RCC 7860 (cell line): Measurements from ENCODE around the gene CAND2.

ENCODE experiments used
- DNase-seq: peaks from one replicate; pipeline ENCODE4 v3.0.0-alpha.2; 2015; ENCODE audit warnings: low spot score
- FAIRE-seq: peaks from 2 replicates; lab custom pipeline; 2012; peaks lifted over from hg19 to GRCh38; lab: Jason Lieb, UNC

The CAND2 gene

DNA sequence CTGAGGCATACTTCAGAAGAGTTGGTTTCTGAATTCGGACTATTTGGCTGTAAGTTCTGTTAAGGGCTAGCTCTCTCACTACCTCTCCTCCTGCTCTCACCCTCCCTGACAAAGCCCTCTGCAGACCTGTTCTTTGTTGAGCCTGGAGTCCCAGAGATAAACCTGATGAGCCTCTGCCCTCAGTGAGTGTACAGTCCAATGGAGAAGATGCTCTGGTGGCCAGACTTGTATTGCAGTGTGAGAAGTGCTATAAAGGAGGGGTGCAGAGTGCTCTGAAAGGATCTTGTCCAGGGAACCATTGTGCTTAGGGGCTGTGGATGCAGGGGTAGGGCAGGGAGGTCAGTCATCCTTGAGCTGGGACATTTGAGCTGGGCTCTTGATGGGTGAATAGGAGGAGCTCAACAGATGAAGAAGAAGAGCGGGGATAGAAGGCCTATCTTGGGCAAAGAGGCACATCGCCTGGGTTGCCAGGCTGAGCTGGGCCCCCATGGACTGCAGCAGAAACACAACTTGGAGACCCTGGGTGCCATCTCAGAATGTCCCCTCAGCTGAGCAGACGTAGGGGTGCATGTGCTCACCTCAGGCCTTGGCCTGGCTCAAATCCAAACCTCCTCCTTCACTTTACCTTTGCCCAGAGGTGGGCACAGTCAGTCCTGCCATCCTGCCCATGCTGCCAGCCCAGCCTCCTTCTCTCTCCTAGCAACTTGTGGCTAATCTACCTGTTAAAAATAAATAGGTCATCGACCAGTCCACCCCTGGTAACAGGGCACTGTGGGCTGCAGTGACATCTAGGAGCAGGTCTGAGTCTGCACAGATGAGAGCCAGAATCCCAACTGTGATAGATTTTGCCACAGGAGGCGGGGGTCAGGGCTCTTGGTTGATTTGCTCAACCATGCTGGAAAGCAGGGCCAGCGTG, 3.3 kb downstream of the CAND2 start:
- no peak for DNase-seq
- no peak for FAIRE-seq

DNA sequence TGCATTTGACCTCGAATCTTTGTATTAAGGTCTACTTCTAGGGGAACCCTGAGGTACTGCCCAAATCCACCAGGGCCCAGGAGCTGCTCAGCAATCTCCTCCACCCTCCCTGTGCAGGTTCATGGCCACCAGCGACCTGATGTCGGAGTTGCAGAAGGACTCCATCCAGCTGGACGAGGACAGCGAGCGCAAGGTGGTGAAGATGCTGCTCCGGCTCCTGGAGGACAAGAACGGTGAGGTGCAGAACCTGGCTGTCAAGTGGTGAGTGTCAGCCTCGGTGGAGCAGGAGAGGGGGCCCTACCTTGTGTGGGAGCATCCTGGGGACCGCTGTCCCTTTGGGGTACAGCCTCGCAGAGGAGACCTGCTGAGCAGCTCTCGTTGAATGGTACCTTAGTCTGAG, 6.9 kb downstream of the CAND2 start:
- FAIRE-seq (no peak), DNase-seq (no peak)

DNA sequence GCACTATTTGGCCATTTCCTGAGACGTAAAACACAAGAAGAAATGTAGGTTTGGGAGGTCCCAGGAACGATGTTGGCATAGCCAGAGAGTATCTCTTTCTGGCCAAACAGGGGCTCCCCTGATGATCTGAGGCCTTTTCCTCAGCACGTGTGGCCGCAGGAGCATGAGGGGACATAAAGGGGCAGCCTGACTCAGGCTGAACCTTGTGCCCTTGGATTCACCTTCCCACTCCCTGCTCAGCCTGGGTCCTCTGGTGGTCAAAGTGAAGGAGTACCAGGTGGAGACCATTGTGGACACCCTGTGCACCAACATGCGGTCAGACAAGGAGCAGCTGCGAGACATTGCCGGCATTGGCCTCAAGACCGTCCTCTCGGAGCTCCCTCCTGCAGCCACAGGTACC, 10.6 kb downstream of the CAND2 start:
- FAIRE-seq, result no peak
- no peak for DNase-seq

DNA sequence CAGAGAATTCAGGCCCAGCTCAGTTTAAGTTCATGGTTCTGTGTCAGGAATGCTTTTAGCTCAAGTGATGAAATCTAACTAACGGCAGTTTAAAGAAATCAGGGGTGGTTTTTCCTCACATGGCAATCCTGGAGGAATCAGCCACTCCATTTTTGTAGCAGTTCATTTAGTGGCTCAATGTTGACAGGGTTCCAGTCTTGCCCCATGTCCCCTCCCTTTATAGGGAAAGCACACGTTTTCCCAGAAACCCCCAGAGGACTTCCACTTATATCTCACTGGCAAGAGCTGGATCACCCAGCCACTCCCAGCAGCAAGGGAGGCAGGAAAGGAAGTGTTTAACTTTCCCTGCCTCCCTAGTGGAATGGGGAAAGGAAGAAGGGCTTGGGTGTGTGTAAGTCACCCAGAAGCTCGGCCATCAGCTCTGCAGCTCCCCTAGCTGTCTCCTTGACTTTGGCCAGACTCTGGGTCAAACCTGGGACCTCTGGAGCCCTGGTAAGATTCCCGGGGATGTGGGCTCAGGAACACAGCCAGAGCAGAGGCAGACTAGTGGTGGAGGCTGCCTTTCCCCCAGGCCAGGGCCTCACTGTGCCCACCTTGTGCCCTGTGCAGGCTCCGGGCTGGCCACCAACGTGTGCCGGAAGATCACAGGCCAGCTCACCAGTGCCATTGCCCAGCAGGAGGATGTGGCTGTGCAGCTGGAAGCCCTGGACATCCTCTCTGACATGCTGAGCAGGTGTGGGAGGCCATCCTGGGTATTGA, 11.3 kb downstream of the CAND2 start:
- DNase-seq (no peak), FAIRE-seq (no peak)

DNA sequence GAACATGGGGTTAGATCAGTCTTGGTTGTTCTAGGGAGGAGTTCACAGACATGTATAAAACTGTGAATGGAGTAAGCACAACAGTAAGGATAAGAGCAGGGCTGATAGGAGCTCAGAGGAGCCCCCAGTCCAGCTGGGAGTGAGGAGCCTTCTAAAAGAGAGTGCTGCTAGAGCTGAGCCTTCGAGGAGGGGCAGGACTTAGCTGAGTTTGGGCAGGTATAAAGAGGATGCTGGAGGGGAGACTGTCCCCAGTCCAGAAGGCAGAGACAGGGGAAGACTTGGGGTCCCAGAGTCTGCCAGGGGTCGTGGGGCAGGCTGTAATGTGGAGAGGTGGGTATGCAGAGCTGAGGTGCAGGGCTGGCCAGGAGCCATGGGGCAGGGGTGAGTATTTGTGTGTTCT, 12.1 kb downstream of the CAND2 start:
- no peak for FAIRE-seq
- DNase-seq, result no peak

DNA sequence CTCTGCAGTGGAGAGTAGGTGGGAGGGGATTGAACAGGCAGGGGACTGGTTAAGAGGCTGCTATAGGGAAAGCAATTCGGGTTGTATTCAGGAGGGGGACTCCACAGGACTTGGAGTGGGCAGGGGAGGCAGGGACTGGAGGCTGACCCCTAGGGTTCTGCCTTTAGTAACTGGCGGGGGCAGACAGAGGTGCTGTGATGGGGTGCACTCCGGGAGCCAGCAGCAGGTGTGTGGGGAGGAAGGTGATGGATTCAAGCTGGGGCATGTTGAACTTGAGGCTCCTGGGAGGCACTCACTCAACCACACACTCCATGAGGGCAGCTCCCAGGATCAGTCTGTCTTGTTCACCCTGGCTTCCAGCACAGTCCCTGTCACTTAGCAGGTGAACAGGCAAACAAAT, 12.5 kb downstream of the CAND2 start:
- FAIRE-seq (no peak), DNase-seq (no peak)

DNA sequence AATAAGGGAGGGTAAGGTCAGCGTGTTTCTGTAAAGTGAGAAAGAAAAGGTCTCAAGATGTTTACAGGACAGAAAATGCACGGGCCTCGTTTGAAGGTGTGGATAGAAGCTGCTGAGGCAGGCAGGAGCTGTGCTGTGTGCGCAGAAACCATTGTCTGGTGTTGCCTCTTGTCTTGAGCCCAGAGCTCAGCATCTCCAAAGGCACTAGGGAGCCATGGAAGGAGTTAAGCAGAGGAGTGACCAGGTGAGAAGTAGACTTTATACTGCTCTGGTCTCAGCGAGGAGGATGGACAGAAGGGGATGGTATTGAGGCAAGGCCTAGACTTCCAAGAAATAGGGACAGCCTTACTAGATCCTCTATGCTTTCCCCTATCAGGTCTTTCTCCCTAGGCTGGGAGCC, 13.0 kb downstream of the CAND2 start:
- FAIRE-seq, result no peak
- no peak for DNase-seq

DNA sequence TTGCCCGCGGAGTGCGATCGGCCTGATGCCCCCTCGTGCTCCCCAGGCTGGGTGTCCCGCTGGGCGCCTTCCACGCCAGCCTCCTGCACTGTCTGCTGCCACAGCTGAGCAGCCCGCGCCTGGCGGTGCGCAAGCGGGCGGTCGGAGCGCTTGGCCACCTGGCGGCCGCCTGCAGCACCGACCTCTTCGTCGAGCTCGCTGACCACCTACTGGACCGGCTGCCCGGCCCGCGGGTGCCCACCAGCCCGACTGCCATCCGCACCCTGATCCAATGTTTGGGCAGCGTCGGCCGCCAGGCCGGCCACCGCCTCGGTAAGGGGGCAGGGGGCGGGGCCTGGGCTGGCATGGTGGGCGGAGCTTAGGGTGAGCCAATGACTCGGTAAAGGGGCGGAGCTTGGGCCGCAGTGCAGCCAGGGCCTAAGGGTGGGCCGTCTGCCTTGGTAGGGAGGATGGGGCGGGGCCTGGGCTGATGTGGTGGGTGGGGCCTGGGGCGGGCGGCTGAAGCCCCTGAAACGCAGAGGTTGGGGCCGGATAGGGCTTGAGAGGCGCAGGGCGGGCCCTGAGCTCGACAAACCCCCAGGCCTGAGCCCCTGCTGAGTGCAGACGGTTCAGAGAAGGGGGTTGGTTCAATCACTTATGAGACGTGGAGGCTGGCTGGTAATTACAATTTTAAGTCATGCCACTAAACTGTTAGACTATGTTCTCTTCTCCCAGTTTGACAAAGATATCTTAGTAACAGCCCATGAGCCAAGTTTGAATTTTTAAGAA, 13.7 kb downstream of the CAND2 start:
- FAIRE-seq (no peak), DNase-seq (peak; percentile 55)

DNA sequence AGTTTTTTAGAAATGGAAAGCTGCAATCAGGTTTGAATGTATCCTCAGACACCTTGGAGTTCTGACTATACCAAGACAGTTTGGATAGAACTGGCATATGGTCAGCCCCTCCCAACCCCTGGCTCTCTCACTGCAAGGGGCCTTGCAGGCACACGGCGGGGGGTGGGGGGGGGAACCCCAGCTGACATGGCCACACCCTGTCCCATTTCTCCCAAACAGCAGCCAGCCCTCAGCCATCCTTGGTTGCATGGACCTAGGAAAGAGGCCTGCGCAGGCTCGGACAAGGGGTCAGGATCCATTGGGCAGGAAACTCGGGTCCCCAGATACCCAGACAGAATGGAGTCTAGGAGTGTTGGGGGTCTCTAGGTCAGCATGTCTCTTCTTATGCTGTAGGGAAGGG, 14.5 kb downstream of the CAND2 start:
- FAIRE-seq (no peak), DNase-seq (no peak)

DNA sequence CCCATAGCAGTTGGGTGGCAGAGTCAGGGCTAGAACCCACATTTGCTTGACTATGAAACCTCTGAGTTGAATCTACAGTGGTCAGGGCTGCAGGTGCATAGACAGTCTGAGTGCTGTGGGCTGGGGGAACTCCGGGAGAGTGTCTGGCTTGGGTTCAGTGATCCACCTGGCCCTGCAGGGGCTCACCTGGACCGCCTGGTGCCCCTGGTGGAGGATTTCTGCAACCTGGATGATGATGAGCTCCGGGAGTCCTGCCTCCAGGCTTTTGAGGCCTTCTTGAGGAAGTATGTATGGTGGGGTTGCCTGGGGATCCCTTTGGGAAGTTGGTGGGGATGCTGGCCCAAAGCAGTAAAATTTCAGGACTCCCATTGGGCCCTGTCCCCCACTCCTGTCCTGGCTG, 16.3 kb downstream of the CAND2 start:
- DNase-seq (no peak), FAIRE-seq (no peak)

DNA sequence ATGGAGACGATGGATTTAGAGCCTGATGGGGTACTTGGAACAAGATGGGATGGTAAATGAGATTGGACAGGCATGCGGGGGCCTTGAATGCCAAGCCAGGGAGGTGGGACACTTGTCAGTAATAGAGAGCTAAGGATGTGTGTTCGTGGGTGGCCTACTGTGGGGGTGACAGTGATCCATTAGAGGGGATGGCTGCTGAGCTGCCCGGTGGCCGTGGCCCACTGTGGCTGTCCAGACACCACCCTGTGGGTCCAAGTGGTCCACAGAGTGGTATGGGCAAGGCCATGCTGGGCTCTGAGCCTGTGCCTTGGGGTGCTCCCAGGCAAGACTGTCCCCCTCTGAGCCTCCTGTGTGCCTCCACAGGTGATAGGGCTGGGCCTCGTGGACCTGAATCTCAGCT, 17.5 kb downstream of the CAND2 start:
- DNase-seq, result no peak
- FAIRE-seq, result no peak

DNA sequence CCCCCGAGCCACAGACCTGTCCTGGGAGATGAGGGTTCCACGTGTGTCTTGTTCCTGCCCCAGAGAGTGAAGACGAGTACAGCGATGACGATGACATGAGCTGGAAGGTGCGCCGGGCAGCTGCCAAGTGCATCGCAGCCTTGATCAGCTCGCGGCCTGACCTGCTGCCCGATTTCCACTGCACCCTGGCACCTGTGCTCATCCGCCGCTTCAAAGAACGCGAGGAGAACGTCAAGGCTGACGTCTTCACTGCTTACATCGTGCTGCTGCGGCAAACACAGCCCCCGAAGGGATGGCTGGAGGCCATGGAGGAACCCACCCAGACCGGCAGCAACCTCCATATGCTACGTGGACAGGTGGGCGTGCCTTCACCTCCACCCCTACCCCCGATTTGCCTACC, 18.6 kb downstream of the CAND2 start:
- FAIRE-seq, result no peak

DNA sequence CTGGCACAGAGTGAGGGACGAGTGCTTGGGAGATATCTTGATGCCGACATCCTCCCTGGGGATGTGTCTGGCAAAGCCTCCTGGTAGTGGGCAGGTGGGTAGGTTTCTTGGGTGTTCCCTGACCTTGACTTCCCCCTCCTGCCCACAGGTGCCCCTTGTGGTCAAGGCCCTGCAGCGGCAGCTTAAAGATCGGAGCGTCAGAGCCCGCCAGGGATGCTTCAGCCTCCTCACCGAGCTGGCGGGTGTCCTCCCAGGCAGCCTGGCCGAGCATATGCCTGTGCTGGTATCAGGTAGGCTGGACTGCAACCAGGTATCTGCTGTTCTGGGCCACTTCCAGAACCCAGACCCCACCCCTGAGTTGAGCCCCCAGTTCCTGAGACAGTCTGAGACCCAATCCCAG, 19.2 kb downstream of the CAND2 start:
- DNase-seq (no peak), FAIRE-seq (no peak)

More for the DNA sequence above, 18.6 kb downstream of the CAND2 start:
- no peak for DNase-seq

DNA sequence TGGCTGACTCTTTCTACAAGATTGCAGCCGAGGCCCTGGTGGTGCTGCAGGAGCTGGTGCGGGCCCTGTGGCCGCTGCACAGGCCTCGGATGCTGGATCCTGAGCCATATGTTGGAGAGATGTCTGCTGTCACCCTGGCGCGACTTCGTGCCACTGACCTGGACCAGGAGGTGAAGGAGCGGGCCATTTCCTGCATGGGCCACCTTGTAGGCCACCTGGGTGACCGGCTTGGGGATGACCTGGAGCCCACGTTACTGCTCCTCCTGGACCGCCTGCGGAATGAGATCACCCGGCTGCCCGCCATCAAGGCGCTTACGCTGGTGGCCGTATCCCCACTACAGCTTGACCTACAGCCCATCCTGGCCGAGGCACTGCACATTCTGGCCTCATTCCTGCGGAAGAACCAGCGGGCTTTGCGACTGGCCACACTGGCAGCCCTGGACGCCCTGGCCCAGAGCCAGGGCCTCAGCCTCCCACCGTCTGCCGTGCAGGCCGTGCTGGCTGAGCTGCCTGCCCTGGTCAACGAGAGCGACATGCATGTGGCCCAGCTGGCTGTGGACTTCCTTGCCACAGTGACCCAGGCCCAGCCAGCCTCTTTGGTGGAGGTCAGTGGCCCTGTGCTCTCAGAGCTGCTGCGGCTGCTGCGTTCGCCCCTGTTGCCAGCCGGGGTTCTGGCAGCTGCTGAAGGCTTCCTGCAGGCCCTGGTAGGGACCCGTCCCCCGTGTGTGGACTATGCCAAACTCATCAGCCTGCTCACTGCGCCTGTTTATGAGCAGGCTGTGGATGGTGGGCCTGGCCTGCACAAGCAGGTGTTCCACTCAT, 20.3 kb downstream of the CAND2 start:
- DNase-seq (no peak), FAIRE-seq (no peak)

DNA sequence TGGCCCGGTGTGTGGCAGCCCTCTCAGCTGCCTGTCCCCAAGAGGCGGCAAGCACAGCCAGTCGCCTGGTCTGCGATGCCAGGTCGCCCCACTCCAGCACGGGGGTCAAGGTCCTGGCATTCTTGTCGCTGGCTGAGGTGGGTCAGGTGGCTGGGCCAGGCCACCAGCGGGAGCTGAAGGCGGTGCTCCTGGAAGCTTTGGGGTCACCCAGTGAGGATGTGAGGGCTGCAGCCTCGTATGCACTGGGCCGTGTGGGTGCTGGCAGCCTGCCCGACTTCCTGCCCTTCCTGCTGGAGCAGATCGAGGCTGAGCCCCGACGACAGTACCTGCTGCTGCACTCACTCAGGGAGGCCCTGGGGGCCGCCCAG, 20.8 kb downstream of the CAND2 start:
- FAIRE-seq, result no peak
- no peak for DNase-seq

DNA sequence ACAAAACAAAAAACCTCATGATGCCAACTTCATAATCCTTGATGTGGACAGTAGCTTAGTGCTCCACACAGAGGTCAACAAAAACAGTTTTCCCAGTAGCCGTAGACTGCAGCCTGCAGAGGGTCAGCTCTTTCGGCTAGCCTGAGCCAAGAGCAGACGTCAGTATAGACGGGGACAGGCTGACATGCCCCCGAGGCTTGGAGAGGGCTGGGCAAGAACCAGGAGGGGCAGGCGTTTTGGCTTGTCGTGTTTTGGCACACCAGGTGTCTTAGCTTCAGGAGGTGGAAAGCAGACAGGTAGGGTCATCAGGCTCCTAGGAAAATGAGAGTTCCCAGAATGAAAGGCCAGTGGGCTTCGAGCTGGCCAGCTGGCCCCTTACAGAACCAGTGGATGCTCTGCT, 21.8 kb downstream of the CAND2 start:
- FAIRE-seq, result no peak
- no peak for DNase-seq

DNA sequence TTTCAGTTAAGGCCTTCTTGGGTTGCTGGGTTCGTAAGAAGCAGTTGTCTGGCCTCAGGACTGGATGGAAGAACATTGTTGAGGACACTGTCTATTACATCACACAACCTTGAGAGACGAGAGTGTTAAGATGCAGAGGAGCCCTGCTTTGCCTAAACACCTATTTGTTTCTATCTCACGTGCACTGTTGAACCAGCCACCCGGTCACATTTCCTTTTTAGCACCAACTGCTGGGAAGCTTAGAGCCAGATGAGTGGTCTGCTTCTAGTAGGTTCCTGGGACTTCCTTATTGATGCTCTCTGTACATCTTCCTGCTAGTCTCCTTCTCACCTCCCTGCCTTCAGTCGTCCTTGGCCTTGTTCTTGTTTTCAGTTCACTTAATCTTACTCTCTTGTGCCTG, 22.3 kb downstream of the CAND2 start:
- DNase-seq (no peak), FAIRE-seq (no peak)

DNA sequence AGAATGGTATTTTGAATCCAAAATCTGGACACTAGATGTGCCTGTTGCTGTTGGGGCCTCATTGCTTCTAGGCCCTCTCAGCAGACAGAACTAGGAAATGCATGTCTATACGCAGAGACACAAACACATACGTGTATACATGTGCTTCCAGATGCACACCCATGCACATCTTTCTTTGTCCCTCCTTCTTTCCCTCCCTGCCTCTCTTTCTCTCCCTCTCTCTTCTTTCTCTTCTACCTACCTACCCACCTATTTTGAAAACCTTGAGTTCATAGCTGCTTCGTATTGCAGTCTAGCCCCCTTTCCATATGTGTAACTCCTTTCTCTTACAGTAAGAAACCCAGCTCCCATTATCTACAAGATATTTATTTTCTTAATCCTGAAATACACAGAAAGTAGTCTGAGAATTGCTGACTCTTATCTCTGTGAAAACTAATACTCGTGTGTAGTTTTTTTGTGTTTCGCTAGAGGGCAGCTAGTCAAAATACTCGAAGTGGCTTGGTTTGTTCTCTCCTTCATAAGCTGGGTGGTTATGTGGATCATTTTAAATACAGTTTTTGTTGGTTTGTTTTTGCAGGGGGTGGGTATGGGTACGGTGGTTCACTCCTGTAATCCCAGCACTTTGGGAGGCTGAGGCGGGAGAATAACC, 26.4 kb downstream of the CAND2 start:
- FAIRE-seq, result peak; percentile 29
- no peak for DNase-seq

DNA sequence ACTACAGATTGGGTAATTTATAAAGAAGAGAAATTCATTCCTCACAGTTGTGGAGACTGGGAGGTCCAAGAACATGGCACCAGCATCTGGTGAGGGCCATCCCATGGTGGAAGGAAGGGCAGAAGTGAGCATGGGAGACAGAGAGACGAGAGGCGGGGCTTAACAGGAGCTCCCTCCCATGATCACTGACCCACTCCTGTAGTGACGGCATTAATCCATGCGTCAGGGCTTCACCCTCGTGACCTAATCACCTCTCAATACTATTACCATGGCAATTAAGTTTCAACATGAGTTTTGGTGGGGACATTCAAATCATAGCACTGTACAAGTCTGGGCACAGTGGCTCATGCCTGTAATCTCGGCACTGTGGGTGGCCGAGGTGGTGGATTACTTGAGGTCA, 27.8 kb downstream of the CAND2 start:
- no peak for DNase-seq
- FAIRE-seq, result no peak

DNA sequence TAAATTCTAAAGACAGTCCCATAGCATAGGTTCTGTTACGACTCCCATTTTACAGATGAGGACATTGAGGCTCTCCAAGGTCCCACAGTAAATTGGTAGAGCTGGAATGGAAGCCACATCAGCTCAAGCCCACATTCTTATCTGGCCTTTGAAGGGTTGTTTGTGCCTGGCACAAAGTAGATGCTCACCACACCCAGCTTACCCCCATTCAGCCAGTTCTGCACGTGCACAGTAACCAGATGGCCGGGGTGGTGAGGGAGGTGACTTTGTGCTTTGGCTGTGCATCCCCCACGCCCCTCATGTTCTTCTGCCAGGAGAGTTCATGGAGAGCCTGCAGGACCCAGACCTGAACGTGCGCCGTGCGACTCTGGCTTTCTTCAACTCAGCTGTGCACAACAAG, 28.7 kb downstream of the CAND2 start:
- FAIRE-seq (no peak), DNase-seq (no peak)
